ENCODE measurements around the gene SDK2.

DNA sequence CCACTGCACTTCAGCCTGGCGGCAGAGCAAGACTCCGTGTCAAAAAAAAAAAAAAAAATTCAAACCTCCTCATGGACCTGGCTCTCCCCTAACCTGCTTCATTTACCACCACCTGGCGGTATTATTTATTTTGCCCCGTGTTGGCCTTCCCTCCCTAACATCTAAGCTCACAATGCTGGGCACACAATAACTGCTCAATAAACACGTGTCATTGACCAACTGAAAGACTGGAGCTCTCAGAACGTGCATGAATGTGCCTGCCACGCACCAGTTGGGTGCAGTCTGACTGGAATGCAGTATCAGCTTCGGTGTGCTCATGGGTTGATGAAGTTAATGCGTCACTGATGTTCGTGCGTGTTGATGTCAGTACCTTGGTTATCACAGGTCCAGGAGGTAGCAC, 268.1 kb downstream of the SDK2 start:
- TF ChIP-seq, protein P1, sequence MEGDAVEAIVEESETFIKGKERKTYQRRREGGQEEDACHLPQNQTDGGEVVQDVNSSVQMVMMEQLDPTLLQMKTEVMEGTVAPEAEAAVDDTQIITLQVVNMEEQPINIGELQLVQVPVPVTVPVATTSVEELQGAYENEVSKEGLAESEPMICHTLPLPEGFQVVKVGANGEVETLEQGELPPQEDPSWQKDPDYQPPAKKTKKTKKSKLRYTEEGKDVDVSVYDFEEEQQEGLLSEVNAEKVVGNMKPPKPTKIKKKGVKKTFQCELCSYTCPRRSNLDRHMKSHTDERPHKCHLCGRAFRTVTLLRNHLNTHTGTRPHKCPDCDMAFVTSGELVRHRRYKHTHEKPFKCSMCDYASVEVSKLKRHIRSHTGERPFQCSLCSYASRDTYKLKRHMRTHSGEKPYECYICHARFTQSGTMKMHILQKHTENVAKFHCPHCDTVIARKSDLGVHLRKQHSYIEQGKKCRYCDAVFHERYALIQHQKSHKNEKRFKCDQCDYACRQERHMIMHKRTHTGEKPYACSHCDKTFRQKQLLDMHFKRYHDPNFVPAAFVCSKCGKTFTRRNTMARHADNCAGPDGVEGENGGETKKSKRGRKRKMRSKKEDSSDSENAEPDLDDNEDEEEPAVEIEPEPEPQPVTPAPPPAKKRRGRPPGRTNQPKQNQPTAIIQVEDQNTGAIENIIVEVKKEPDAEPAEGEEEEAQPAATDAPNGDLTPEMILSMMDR (IDR thresholded peaks at IDR 0.05) = no peak
- TF ChIP-seq POLR2A (IDR thresholded peaks at IDR 0.05) = no peak

Data from Peyer's patch (tissue), 4 donors.